DND-41 (cell line): Measurements from ENCODE around the gene DHCR24.
A peak's percentile ranks its signal among the peaks of the same experiment; 100 is the strongest.

Experiments
- ATAC-seq: fragments of 200-7000 bp; cut with Tn5 transposase; 3 replicates; pipeline ENCODE4 v1.9.1; 2021; ENCODE audit warnings: low read depth; ENCODE audit not compliant: insufficient read depth
- DNase-seq: peaks from one replicate; pipeline ENCODE4 v3.0.0-alpha.2; 2020
- H2AFZ ChIP-seq: 2 replicates; pipeline ENCODE4 v1.6.0; 2012; ENCODE audit warnings: low read depth, low read length
- H3K27ac ChIP-seq: 2 replicates; pipeline ENCODE4 v1.5.1; 2012; ENCODE audit warnings: low read length, inconsistent platforms
- H3K27me3 ChIP-seq: fragments of 200-600 bp; sonication (generic); 2 replicates; pipeline ENCODE4 v1.6.0; 2012; ENCODE audit warnings: low read length, mild to moderate bottlenecking, inconsistent platforms; ENCODE audit not compliant: insufficient read depth, poor library complexity
- H3K36me3 ChIP-seq: 2 replicates; pipeline ENCODE4 v1.5.1; 2012; ENCODE audit warnings: low read length, inconsistent platforms; ENCODE audit not compliant: insufficient read depth
- H3K4me1 ChIP-seq: 2 replicates; pipeline ENCODE4 v1.5.1; 2012; ENCODE audit warnings: mild to moderate bottlenecking, low read length; ENCODE audit not compliant: insufficient read depth
- H3K4me2 ChIP-seq: 2 replicates; pipeline ENCODE4 v1.6.0; 2012; ENCODE audit warnings: mild to moderate bottlenecking, moderate library complexity, low read length, inconsistent platforms; ENCODE audit not compliant: insufficient read depth
- H3K4me3 ChIP-seq, 2 experiments: fragments of 200-600 bp in 1 of 2; shearing (Covaris generic) in 1 of 2; 2 replicates each; pipeline ENCODE4 v1.5.1; 2012 to 2016; ENCODE audit warnings: inconsistent platforms in 2 of 2, low read length in 2 of 2, mild to moderate bottlenecking in 2 of 2, low read depth in 1 of 2, moderate library complexity in 1 of 2
- H3K79me2 ChIP-seq: 2 replicates; pipeline ENCODE4 v1.6.0; 2012; ENCODE audit warnings: low read length, inconsistent platforms; ENCODE audit not compliant: insufficient read depth
- H3K9ac ChIP-seq: 2 replicates; pipeline ENCODE4 v1.6.0; 2012; ENCODE audit warnings: low read depth, mild to moderate bottlenecking, inconsistent platforms, low read length, moderate library complexity
- H3K9me3 ChIP-seq: 2 replicates; pipeline ENCODE4 v1.5.1; 2012; ENCODE audit warnings: low read length, moderate library complexity, mild to moderate bottlenecking, inconsistent platforms; ENCODE audit not compliant: insufficient read depth, severe bottlenecking
- H4K20me1 ChIP-seq: 2 replicates; pipeline ENCODE4 v1.6.0; 2012; ENCODE audit warnings: low read length; ENCODE audit not compliant: insufficient read depth
- CTCF ChIP-seq: IDR thresholded peaks from 2 replicates; pipeline ENCODE4 v1.5.1; 2012; ENCODE audit warnings: borderline replicate concordance, low read length, moderate library complexity, mild to moderate bottlenecking; ENCODE audit not compliant: poor library complexity, severe bottlenecking; ENCODE audit errors: extremely low read depth
- EZH2 ChIP-seq: IDR thresholded peaks from 3 replicates; pipeline ENCODE4 v1.6.1; 2012; ENCODE audit warnings: borderline replicate concordance, low read depth, mild to moderate bottlenecking, moderate library complexity, low read length, inconsistent platforms; ENCODE audit not compliant: severe bottlenecking

Gene DHCR24

GRCh38 chr1:54861070-54861761 is 25.8 kb downstream of the DHCR24 start:
- no peak for DNase-seq
- H4K20me1 ChIP-seq: peaks cover 49% of the 10 kb centered on the region; the same call in 1 of the 2 replicates
- no peak overlapping the region for H3K9ac ChIP-seq
- peaks cover 26% of the 10 kb centered on the region for H3K79me2 ChIP-seq
- H3K4me2 ChIP-seq: no peak overlapping the region
- no peak overlapping the region for H3K4me3 ChIP-seq
- peaks cover 94% of the 10 kb centered on the region for H3K36me3 ChIP-seq
- H3K9me3 ChIP-seq: no peaks in the 10 kb centered on the region
- TF ChIP-seq EZH2 (no peak), CTCF (no peak)
- no peak overlapping the region for H2AFZ ChIP-seq
- H3K27me3 ChIP-seq: no peaks in the 10 kb centered on the region
- no peaks in the 10 kb centered on the region for H3K4me1 ChIP-seq
- peak; percentile 29; the same call in 2 of the 3 replicates for ATAC-seq
- H3K27ac ChIP-seq: no peak overlapping the region

- Histone ChIP-seq H3K79me2 (peaks cover 26% of the 10 kb centered on the region), H3K4me3 (no peak overlapping the region), H3K36me3 (peaks cover 91% of the 10 kb centered on the region), H3K4me2 (no peak overlapping the region), H3K9me3 (no peaks in the 10 kb centered on the region), H3K27ac (no peak overlapping the region), H3K4me1 (no peaks in the 10 kb centered on the region), H3K27me3 (no peaks in the 10 kb centered on the region), H4K20me1 (peaks cover 40% of the 10 kb centered on the region; the same call in 1 of the 2 replicates), H3K9ac (no peak overlapping the region), H2AFZ (no peak overlapping the region)
- ATAC-seq: no peak
- DNase-seq: no peak
- TF ChIP-seq CTCF (no peak), EZH2 (no peak)
Observed at GRCh38 chr1:54859700-54860391, 27.1 kb downstream of the DHCR24 start.

- DNase-seq: no peak
- no peak for ATAC-seq
- Histone ChIP-seq H3K27ac (no peak overlapping the region), H3K79me2 (peaks cover 13% of the 10 kb centered on the region), H3K9me3 (no peaks in the 10 kb centered on the region), H3K4me1 (no peaks in the 10 kb centered on the region), H2AFZ (no peak overlapping the region), H3K9ac (no peak overlapping the region), H3K36me3 (peaks cover 91% of the 10 kb centered on the region), H3K27me3 (no peaks in the 10 kb centered on the region), H3K4me2 (no peak overlapping the region), H4K20me1 (peaks cover 53% of the 10 kb centered on the region; the same call in 1 of the 2 replicates), H3K4me3 (no peak overlapping the region)
- TF ChIP-seq EZH2 (no peak), CTCF (no peak)
Observed at GRCh38 chr1:54857746-54858561, 29.0 kb downstream of the DHCR24 start.
